OCI-LY1 (cell line): Measurements from ENCODE around the gene CADM1.

Experiments used
- EZH2 ChIP-seq: fragments of 200-600 bp; sonication (generic), shearing (Covaris generic); IDR thresholded peaks from 2 replicates; pipeline ENCODE4 v1.8.0; 2017; ENCODE audit warnings: borderline replicate concordance, mixed run types, mild to moderate bottlenecking, antibody characterized with exemption, low read length, moderate library complexity, mixed read lengths
- TF ChIP-seq, protein P1 (sequence below): fragments of 200-600 bp; sonication (generic), shearing (Covaris generic); IDR thresholded peaks from 2 replicates; pipeline ENCODE4 v1.5.1; 2017; ENCODE audit warnings: mild to moderate bottlenecking, antibody characterized with exemption, low read length, moderate library complexity, mixed read lengths

DNA sequence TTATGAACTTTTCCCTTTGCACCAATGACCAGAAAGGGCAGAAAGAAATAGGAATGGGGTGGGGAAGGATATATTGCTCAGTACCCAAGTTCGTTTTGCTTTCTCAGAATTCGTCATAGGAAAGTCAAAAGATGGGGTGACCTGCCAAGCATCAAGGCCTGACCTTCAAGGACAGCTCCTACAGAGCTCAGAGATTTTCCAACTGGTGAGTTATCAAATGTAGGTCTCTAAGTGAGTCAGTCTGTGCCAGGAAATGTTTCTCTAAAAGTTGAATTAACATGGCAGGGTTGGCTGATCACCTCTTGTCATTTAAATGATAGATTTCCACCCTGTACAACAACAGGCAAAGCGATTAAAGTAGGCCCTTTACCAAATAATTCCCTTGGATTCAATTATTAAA lies 307.2 kb downstream of the CADM1 start:
- TF ChIP-seq EZH2, result no peak
- TF ChIP-seq, protein P1, sequence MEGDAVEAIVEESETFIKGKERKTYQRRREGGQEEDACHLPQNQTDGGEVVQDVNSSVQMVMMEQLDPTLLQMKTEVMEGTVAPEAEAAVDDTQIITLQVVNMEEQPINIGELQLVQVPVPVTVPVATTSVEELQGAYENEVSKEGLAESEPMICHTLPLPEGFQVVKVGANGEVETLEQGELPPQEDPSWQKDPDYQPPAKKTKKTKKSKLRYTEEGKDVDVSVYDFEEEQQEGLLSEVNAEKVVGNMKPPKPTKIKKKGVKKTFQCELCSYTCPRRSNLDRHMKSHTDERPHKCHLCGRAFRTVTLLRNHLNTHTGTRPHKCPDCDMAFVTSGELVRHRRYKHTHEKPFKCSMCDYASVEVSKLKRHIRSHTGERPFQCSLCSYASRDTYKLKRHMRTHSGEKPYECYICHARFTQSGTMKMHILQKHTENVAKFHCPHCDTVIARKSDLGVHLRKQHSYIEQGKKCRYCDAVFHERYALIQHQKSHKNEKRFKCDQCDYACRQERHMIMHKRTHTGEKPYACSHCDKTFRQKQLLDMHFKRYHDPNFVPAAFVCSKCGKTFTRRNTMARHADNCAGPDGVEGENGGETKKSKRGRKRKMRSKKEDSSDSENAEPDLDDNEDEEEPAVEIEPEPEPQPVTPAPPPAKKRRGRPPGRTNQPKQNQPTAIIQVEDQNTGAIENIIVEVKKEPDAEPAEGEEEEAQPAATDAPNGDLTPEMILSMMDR, result no peak
